ENCODE measurements around the gene CHPF. TPM values are rescaled to one million over a fixed set of nuclear protein-coding genes. Genes with fewer than 3 reads are reported as not detected.

The CHPF gene
- total RNA-seq, 1 experiment from 2014 or later, result 26.4 TPM

DNA sequence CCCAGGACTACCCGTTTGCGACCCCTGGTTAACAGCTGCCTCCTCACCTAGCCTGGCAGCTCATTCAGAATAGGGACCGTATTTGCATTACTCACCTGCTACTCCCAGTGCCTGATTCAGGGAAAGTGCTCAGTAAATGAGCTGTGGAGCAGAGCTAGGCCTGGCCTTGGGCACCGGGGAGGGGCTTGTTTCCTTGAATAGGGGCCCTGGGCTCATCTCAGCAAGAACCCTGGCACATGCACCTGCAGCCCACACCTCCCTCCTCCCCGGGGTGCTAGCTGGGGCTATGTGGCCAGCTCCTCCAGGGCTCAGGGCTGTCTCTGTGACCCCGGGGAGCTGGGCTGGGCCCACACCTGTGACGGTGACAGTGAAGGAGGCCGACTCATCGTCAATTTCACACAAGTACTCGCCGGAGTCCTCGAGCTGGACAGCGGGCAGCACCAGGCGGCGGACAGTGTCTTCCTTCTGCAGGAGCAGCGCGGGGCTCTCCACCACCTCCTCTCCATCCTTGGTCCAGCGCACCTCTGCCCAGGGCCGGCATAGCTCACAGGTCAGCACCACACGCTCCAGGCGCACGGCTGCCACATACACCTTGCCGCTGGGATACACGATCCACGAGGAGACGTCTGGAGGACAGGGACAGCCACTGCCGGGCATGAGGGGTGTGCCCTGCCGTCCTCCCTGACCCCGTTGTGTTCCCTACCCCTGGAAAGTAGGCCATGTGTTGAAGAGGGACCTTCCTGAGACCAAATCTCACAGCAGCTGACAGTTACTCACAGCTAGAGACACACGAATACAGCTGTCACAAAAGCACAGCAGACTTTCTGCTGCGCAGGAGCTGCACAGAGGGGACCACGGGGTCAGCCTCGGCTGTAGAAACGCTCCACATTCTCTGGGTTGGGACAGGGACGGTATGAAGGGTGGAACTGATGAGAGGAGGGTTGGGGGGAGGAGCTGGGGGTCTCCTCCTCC, 18.7 kb upstream of the CHPF start:
- no peaks in the 10 kb centered on the region; the same call in 1 of the 2 replicates for H3K27me3 ChIP-seq (replicated peaks; ENCODE audit: control insufficient read depth, insufficient read depth, low read length)
- BruUV-seq (replicated peaks), result TSS peak; percentile 25
- no peaks in the 10 kb centered on the region for H3K36me3 ChIP-seq (ENCODE audit: control insufficient read depth, insufficient read depth, low read length)
- Mint-ChIP-seq H3K27me3 (ENCODE audit: insufficient read depth, unreplicated experiment) (no peaks in the 10 kb centered on the region), H3K27ac (ENCODE audit: unreplicated experiment) (peak overlapping the region; percentile 64), H3K4me3 (ENCODE audit: unreplicated experiment) (no peak overlapping the region), H3K36me3 (ENCODE audit: insufficient read depth, unreplicated experiment) (peaks cover 13% of the 10 kb centered on the region), H3K4me1 (ENCODE audit: low read depth, unreplicated experiment) (peaks cover 15% of the 10 kb centered on the region), H3K9me3 (ENCODE audit: unreplicated experiment) (no peaks in the 10 kb centered on the region)
- TF ChIP-seq CTCF (IDR thresholded peaks at IDR 0.05; ENCODE audit: insufficient read depth in 1 of 2, low read depth in 1 of 2, low read length in 1 of 2, severe bottlenecking in 1 of 2, unreplicated experiment in 1 of 2), result no peak
- intact Hi-C loops (cut with micrococcal nuclease; ENCODE audit: unreplicated experiment), result loop anchor here (1.0 to 5.0 kb wide), 2 partner anchors 9 to 35 kb away; partner anchors contain the start of genes OBSL1 and STK11IP
- H3K4me3 ChIP-seq (ENCODE audit: low read depth, low read length), result no peak overlapping the region
- H3K4me1 ChIP-seq, result peaks cover 25% of the 10 kb centered on the region
- no peak for DNase-seq
- ChIA-PET POLR2A (interaction anchor here (0.6 to 2.1 kb wide), 3 partner anchors 10 to 520 kb away, joined by 3 to 13 read pairs (median 4); partner anchors contain the start of gene STK11IP), CTCF (interaction anchor here (0.6 to 3.4 kb wide), 6 partner anchors 9 to 127 kb away, joined by 3 to 19 read pairs (median 8); partner anchors contain the start of genes CHPF, OBSL1, STK11IP and TMEM198)
- no peaks in the 10 kb centered on the region for H3K9me3 ChIP-seq

GRCh38 chr2:219561179-219562048, 17.8 kb upstream of the CHPF start:
- peak; percentile 60 to 65 for DNase-seq
- intact Hi-C loops (cut with micrococcal nuclease; ENCODE audit: unreplicated experiment), result loop anchor here (1.0 to 5.0 kb wide), 2 partner anchors 10 to 36 kb away; partner anchors contain the start of genes OBSL1 and STK11IP
- Histone ChIP-seq H3K4me3 (ENCODE audit: low read depth, low read length) (no peak overlapping the region), H3K27me3 (replicated peaks; ENCODE audit: control insufficient read depth, insufficient read depth, low read length) (no peaks in the 10 kb centered on the region; the same call in 1 of the 2 replicates), H3K4me1 (peaks cover 25% of the 10 kb centered on the region), H3K9me3 (no peaks in the 10 kb centered on the region), H3K36me3 (ENCODE audit: control insufficient read depth, insufficient read depth, low read length) (no peaks in the 10 kb centered on the region)
- no peaks in the 10 kb centered on the region for H3K9me3 Mint-ChIP-seq (ENCODE audit: unreplicated experiment)
- POLR2A ChIA-PET, result interaction anchor here (0.9 to 2.1 kb wide), 3 partner anchors 9 to 36 kb away, joined by 3 to 13 read pairs (median 3); partner anchors contain the start of genes OBSL1 and STK11IP
- CTCF ChIA-PET, result interaction anchor here (1.0 to 3.4 kb wide), 8 partner anchors 9 to 128 kb away, joined by 3 to 19 read pairs (median 8); partner anchors contain the start of genes CHPF, OBSL1, STK11IP and TMEM198
- no peaks in the 10 kb centered on the region for H3K27me3 Mint-ChIP-seq (ENCODE audit: insufficient read depth, unreplicated experiment)
- TF ChIP-seq CTCF (IDR thresholded peaks at IDR 0.05; ENCODE audit: insufficient read depth in 1 of 2, low read depth in 1 of 2, low read length in 1 of 2, severe bottlenecking in 1 of 2, unreplicated experiment in 1 of 2), result no peak
- peaks cover 15% of the 10 kb centered on the region for H3K4me1 Mint-ChIP-seq (ENCODE audit: low read depth, unreplicated experiment)
- no TSS peak for BruUV-seq (replicated peaks)
- no peak overlapping the region for H3K4me3 Mint-ChIP-seq (ENCODE audit: unreplicated experiment)
- peaks cover 13% of the 10 kb centered on the region for H3K36me3 Mint-ChIP-seq (ENCODE audit: insufficient read depth, unreplicated experiment)
- H3K27ac Mint-ChIP-seq (ENCODE audit: unreplicated experiment), result peak overlapping the region; percentile 64

All from Caco-2 (cell line).